Ovary (tissue), 9 donors: ENCODE results near the gene CLMN. TPM values are rescaled to one million over a fixed set of nuclear protein-coding genes. Genes with fewer than 3 reads are reported as not detected.

ENCODE experiments used
- DNase-seq, 5 donors: peaks; one replicate each; pipeline ENCODE4 v3.0.0-alpha.2; 2019 to 2020
- H3K27ac ChIP-seq, 2 donors: fragments of 200-600 bp; one replicate each; pipeline versions ENCODE4 v1.5.1 to v1.8.0; 2019 to 2022
- H3K27me3 ChIP-seq: fragments of 200-600 bp; one replicate; pipeline ENCODE4 v1.8.0; 2022
- H3K36me3 ChIP-seq: fragments of 200-600 bp; sonication (generic); one replicate; pipeline ENCODE4 v1.5.1; 2019
- H3K4me1 ChIP-seq: one replicate; pipeline ENCODE4 v1.8.1; 2013; ENCODE audit warnings: mild to moderate bottlenecking, moderate library complexity; ENCODE audit not compliant: insufficient read depth
- H3K4me3 ChIP-seq: fragments of 200-600 bp; sonication (generic); one replicate; pipeline ENCODE4 v1.5.1; 2017
- H3K9me3 ChIP-seq, 2 donors: fragments of 200-600 bp in 1 of 2; sonication (generic) in 1 of 2; one replicate each; pipeline versions ENCODE4 v1.5.1 to v1.8.1; 2013 to 2019; ENCODE audit warnings: mild to moderate bottlenecking in 1 of 2, moderate library complexity in 1 of 2
- CTCF ChIP-seq, 3 donors: fragments of 450-650 bp in 2 of 3; fragments of 200-600 bp in 1 of 3; IDR thresholded peaks; one replicate each; pipeline versions ENCODE4 v1.5.1 to v1.8.0; 2016 to 2022; ENCODE audit warnings: antibody characterized with exemption in 3 of 3, mild to moderate bottlenecking in 1 of 3
- EP300 ChIP-seq: sonication (generic); formaldehyde crosslinking; IDR thresholded peaks from one replicate; pipeline ENCODE4 v1.6.1; 2017; ENCODE audit warnings: antibody characterized with exemption
- POLR2A ChIP-seq: fragments of 450-650 bp; IDR thresholded peaks from one replicate; pipeline ENCODE4 v1.6.1; 2017; ENCODE audit warnings: antibody characterized with exemption, mild to moderate bottlenecking, moderate library complexity
- WGBS, 3 donors: extraction: QIAGEN DNeasy Blood & Tissue Kit in 1 of 3; methylation state at CpG; one replicate each; pipeline versions ENCODE4 v1.1.5 to v1.1.7; 2013 to 2017; 5-methylcytosine and 5-hydroxymethylcytosine counted together
- intact Hi-C, 4 donors: fragments of 100-400 bp; cut with DNase I; formaldehyde crosslinking; loops; one replicate each; pipeline versions ENCODE4 v1.11.0 to v1.15.1; 2022 to 2023
- polyA plus RNA-seq, 2 donors: library from polyadenylated mRNA; stranded (reverse); fragments of 200-250 nt in 1 of 2; fragments of 350-450 nt in 1 of 2; fragmentation: Illumina TruSeq in 1 of 2; extraction: RNeasy Lipid Tissue Mini Kit (QIAGEN cat#74804) in 1 of 2; gene quantifications; one replicate each; pipeline ENCODE4 v1.2.3, GENCODE V29; 2013 to 2014
- total RNA-seq, 7 donors: library from RNA; depleted of rRNA in 2 of 7; stranded (reverse); fragments of >200 nt in 2 of 7; fragmentation: NEBNext Ultra II Directional in 3 of 7; extraction: Animal tissue kit (Norgen Biotek cat#: 25700) in 3 of 7; gene quantifications; one replicate each; pipeline versions ENCODE4 v1.1.0 to v1.2.4, GENCODE V29; 2016 to 2023
- donor health status: DM: no; HTN: no; CAD: no; lungs with moderate emphysema.
- donor health status: DM: no; HTN: no; CAD: no.
- donor health status: Bipolar disorder and iron deficiency.
- donor health status: DM: yes; HTN: yes; CAD: no.
- donor health status: DM: no; HTN: no; CAD: no.
- donor health status: DM: yes; HTN: yes; CAD: no.

CLMN gene
- total and polyA plus RNA-seq, 9 donors: 2.2 to 11.7 (median 6.5) TPM

GRCh38 chr14:95213774-95214173, 105.9 kb downstream of the CLMN start:
- H3K9me3 ChIP-seq: no peaks in the 10 kb centered on the region
- no peaks in the 10 kb centered on the region for H3K36me3 ChIP-seq
- intact Hi-C loops: no loop called here
- no peak for DNase-seq
- WGBS, 3 donors: 91 to 95% (median 94%) methylated on average over 3 of the region's 3 CpGs
- no peak overlapping the region for H3K4me3 ChIP-seq
- TF ChIP-seq POLR2A (no peak), EP300 (no peak), CTCF (IDR thresholded peaks at IDR 0.05) (no peak)
- H3K27me3 ChIP-seq: no peaks in the 10 kb centered on the region
- H3K27ac ChIP-seq: no peak overlapping the region
- H3K4me1 ChIP-seq: no peaks in the 10 kb centered on the region

GRCh38 chr14:95211721-95212504, 107.8 kb downstream of the CLMN start:
- Histone ChIP-seq H3K4me1 (no peaks in the 10 kb centered on the region), H3K9me3 (no peaks in the 10 kb centered on the region), H3K27ac (no peak overlapping the region), H3K27me3 (no peaks in the 10 kb centered on the region), H3K36me3 (no peaks in the 10 kb centered on the region), H3K4me3 (no peak overlapping the region)
- TF ChIP-seq EP300 (no peak), POLR2A (no peak), CTCF (IDR thresholded peaks at IDR 0.05) (no peak)
- 92 to 95% (median 94%) methylated on average over 8 of the region's 8 CpGs for WGBS, 3 donors
- DNase-seq: no peak
- intact Hi-C loops: no loop called here

- H3K9me3 ChIP-seq: no peaks in the 10 kb centered on the region
- H3K36me3 ChIP-seq: no peaks in the 10 kb centered on the region
- TF ChIP-seq EP300 (no peak), CTCF (IDR thresholded peaks at IDR 0.05) (no peak), POLR2A (no peak)
- no peak for DNase-seq
- no peak overlapping the region for H3K4me3 ChIP-seq
- no peaks in the 10 kb centered on the region for H3K27me3 ChIP-seq
- H3K4me1 ChIP-seq: no peaks in the 10 kb centered on the region
- 79 to 89% (median 82%) methylated on average over 13 of the region's 13 CpGs for WGBS, 3 donors
- H3K27ac ChIP-seq: no peak overlapping the region
- intact Hi-C loops: no loop called here
These were observed 109.0 kb downstream of the CLMN start for GRCh38 chr14:95210699-95211098.

- Histone ChIP-seq H3K4me1 (no peaks in the 10 kb centered on the region), H3K27ac (no peak overlapping the region), H3K36me3 (no peaks in the 10 kb centered on the region), H3K4me3 (no peak overlapping the region), H3K27me3 (no peaks in the 10 kb centered on the region), H3K9me3 (no peaks in the 10 kb centered on the region)
- intact Hi-C loops: no loop called here
- 84 to 94% (median 90%) methylated on average over 6 of the region's 6 CpGs for WGBS, 3 donors
- no peak for TF ChIP-seq POLR2A
- no peak for TF ChIP-seq EP300
- no peak for TF ChIP-seq CTCF (IDR thresholded peaks at IDR 0.05)
- DNase-seq: no peak
These were observed 111.1 kb downstream of the CLMN start for GRCh38 chr14:95208598-95208997.
